Choroid plexus epithelial cell (primary cell): ENCODE data around the gene CRYBG3.

ENCODE experiments used
- DNase-seq: peaks from one replicate; pipeline ENCODE4 v3.0.0-alpha.2; 2010; ENCODE audit warnings: low read depth
- H3K4me3 ChIP-seq: 2 replicates; pipeline ENCODE4 v1.5.1; 2011; ENCODE audit warnings: low read depth, mild to moderate bottlenecking, control low read depth, low read length, moderate library complexity
- TF ChIP-seq, protein P1 (sequence below): conservative IDR thresholded peaks from 2 replicates; pipeline ENCODE4 v1.5.1; 2011; ENCODE audit warnings: low read depth, mild to moderate bottlenecking, control low read depth, inconsistent platforms, low read length, moderate library complexity

Gene CRYBG3

GRCh38 chr3:97950360-97950759 lies 128.5 kb downstream of the CRYBG3 start:
- TF ChIP-seq, protein P1, sequence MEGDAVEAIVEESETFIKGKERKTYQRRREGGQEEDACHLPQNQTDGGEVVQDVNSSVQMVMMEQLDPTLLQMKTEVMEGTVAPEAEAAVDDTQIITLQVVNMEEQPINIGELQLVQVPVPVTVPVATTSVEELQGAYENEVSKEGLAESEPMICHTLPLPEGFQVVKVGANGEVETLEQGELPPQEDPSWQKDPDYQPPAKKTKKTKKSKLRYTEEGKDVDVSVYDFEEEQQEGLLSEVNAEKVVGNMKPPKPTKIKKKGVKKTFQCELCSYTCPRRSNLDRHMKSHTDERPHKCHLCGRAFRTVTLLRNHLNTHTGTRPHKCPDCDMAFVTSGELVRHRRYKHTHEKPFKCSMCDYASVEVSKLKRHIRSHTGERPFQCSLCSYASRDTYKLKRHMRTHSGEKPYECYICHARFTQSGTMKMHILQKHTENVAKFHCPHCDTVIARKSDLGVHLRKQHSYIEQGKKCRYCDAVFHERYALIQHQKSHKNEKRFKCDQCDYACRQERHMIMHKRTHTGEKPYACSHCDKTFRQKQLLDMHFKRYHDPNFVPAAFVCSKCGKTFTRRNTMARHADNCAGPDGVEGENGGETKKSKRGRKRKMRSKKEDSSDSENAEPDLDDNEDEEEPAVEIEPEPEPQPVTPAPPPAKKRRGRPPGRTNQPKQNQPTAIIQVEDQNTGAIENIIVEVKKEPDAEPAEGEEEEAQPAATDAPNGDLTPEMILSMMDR: no peak
- DNase-seq: no peak
- H3K4me3 ChIP-seq: no peak overlapping the region

DNA sequence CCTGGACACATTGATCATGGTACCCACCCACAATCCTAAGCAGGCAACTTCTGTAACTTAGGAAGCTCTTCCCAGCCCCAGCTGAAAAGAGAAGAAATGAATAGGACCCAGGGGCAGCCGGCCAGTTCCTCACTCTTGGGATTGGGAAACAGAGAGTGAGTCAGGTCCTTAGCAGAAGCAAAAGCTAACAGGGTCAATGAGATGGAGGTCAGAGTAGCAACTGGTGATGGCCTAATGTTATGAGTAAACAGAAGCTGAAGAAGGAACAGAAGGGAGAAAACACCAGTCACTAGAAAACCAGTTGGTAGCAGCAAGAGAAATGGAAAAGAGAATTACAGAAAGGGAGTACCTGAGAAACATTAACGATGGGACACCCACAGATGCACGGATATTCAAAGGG lies 130.5 kb downstream of the CRYBG3 start:
- peak; percentile 80 for DNase-seq
- TF ChIP-seq, protein P1: no peak
- no peak overlapping the region for H3K4me3 ChIP-seq

DNA sequence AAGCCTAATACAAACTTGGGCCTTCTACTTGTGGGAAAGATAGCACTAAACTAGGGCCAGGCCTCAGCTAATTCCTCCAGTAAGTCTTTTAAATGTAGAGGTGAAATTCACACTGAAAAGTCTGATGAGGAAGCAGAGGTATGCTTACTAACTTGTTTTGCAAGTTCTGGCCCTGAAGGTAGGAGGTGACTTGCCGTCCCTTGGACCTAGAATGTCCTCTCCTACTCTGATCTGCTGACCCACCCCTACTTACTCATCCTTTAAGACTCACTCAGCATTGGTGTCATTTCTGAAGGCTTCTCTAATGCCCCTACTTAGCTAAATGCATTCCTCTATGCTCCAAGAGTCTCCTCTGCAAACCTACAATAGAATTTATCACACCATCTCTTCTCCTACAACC lies 131.1 kb downstream of the CRYBG3 start:
- DNase-seq: no peak
- TF ChIP-seq, protein P1: no peak
- no peak overlapping the region for H3K4me3 ChIP-seq

GRCh38 chr3:97954228-97954827 lies 132.5 kb downstream of the CRYBG3 start:
- no peak for DNase-seq
- TF ChIP-seq, protein P1: no peak
- H3K4me3 ChIP-seq: no peak overlapping the region

DNA sequence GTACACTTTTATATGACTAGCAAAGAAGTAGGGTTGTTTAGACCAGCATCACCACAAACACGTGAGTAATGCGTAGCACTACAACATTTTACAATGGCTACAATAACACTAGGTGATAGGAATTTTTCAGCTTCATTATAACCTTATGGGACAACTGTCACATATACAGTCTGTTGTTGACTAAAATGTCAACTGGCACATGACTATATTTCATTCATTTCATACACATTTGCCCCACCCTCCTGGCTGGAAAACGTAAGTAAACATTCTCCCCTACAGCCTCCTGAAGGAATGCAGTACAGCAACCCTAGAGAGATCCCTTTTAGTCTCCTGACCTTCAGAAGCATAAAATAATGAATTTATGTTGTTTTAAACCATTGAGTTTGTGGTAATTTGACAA lies 134.2 kb downstream of the CRYBG3 start:
- TF ChIP-seq, protein P1: no peak
- no peak overlapping the region for H3K4me3 ChIP-seq
- no peak for DNase-seq

DNA sequence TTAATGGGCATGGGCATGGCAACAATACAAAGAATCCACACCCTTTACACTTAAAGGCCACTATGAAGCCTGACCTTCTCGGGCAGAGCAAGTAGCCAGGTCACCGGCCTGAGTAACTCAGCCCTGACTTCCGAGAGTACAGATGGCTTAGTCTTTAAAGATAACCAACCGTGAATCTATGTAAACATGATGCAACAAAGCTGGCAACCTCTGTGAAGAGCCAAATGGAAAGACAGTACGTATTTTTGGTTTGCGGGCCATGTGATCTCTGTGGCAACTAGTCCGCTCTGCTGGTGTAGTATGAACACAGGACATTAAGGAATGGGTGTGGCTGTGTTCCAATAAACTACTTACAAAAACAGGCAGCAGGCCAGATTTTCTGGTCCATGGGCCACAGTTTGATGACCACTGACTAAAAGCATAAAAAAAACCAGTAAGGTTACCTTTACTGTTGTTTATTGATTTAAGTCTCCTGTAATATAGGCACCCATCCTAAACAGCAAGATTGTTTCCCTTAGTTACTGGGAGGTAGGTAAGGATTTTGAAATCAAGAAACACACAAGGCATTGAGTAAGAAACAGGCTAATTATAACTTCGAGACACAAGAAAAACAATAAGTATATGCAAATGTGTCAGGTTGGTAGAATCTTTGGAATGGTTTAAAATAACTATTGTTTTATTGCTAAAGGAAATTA lies 136.0 kb downstream of the CRYBG3 start:
- peak; percentile 53 for DNase-seq

More for the DNA sequence above, 136.0 kb downstream of the CRYBG3 start:
- no peak overlapping the region for H3K4me3 ChIP-seq
- TF ChIP-seq, protein P1: no peak
